ENCODE measurements around the gene LDLRAD4.

The LDLRAD4 gene

DNA sequence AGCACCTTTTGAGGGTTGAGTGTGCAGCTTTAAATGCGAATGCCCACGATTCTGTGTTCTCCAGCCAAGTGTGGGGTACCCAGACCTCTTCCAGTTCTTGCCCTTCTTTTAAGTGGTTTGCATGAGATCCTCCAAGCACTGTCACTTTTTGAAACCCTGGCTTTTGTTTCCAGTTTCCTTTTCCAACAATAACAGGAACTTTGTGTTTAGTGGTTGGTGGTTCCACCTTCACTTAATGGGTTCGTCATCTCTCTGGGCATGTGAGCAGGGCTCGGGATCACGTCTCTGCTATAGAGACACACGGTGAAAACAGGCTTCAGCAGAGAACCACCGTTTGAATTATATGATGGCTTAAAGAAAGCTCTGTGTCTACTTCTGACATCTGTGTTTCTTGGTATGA is 197.6 kb downstream of the LDLRAD4 start:
- H3K4me3 ChIP-seq (IDR thresholded peaks at IDR 0.05; ENCODE audit: insufficient read depth, low read depth, low read length), result no peak overlapping the region
- no peak overlapping the region for H3K9ac ChIP-seq
- no peak overlapping the region for H2AFZ ChIP-seq (ENCODE audit: low read depth)
- TF ChIP-seq, protein P1, sequence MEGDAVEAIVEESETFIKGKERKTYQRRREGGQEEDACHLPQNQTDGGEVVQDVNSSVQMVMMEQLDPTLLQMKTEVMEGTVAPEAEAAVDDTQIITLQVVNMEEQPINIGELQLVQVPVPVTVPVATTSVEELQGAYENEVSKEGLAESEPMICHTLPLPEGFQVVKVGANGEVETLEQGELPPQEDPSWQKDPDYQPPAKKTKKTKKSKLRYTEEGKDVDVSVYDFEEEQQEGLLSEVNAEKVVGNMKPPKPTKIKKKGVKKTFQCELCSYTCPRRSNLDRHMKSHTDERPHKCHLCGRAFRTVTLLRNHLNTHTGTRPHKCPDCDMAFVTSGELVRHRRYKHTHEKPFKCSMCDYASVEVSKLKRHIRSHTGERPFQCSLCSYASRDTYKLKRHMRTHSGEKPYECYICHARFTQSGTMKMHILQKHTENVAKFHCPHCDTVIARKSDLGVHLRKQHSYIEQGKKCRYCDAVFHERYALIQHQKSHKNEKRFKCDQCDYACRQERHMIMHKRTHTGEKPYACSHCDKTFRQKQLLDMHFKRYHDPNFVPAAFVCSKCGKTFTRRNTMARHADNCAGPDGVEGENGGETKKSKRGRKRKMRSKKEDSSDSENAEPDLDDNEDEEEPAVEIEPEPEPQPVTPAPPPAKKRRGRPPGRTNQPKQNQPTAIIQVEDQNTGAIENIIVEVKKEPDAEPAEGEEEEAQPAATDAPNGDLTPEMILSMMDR (conservative IDR thresholded peaks at IDR 0.05; ENCODE audit: low read depth, low read length), result no peak
- no peaks in the 10 kb centered on the region for H3K4me1 ChIP-seq (ENCODE audit: low read depth, poor library complexity, severe bottlenecking)
- no peaks in the 10 kb centered on the region for H3K79me2 ChIP-seq (ENCODE audit: insufficient read depth, low read depth)
- no peaks in the 10 kb centered on the region for H3K27me3 ChIP-seq (ENCODE audit: insufficient read depth, low read depth)
- H3K27ac ChIP-seq, result no peak overlapping the region
- H3K36me3 ChIP-seq (ENCODE audit: insufficient read depth), result no peaks in the 10 kb centered on the region
- no peaks in the 10 kb centered on the region for H4K20me1 ChIP-seq (ENCODE audit: insufficient read depth)
- no peak overlapping the region for H3K4me2 ChIP-seq

DNA sequence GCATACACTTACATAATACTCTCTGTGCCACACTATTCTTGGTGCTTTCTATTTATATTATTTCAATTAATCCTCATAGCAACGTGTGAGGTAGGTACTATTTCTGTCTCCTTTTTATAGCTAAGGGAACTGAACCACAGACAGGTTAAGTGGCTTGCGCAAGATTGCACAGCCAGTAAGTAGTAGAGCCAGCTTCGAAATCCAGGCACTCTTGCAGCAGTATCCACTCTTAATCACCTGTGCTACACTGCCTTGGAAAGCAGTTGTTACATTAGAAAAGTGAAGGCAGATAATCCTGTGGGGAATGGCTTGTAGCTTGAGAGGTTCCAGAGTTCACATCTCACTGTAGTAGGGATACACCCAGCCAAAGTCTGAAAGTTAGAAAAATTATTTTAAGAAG is 198.3 kb downstream of the LDLRAD4 start:
- Histone ChIP-seq H3K36me3 (ENCODE audit: insufficient read depth) (no peaks in the 10 kb centered on the region), H3K4me2 (no peak overlapping the region), H3K27ac (no peak overlapping the region), H3K4me1 (ENCODE audit: low read depth, poor library complexity, severe bottlenecking) (no peaks in the 10 kb centered on the region), H3K27me3 (ENCODE audit: insufficient read depth, low read depth) (no peaks in the 10 kb centered on the region), H2AFZ (ENCODE audit: low read depth) (no peak overlapping the region), H3K9ac (no peak overlapping the region), H3K4me3 (IDR thresholded peaks at IDR 0.05; ENCODE audit: insufficient read depth, low read depth, low read length) (no peak overlapping the region), H4K20me1 (ENCODE audit: insufficient read depth) (no peaks in the 10 kb centered on the region), H3K79me2 (ENCODE audit: insufficient read depth, low read depth) (no peaks in the 10 kb centered on the region)
- TF ChIP-seq, protein P1 (conservative IDR thresholded peaks at IDR 0.05; ENCODE audit: low read depth, low read length), result no peak

DNA sequence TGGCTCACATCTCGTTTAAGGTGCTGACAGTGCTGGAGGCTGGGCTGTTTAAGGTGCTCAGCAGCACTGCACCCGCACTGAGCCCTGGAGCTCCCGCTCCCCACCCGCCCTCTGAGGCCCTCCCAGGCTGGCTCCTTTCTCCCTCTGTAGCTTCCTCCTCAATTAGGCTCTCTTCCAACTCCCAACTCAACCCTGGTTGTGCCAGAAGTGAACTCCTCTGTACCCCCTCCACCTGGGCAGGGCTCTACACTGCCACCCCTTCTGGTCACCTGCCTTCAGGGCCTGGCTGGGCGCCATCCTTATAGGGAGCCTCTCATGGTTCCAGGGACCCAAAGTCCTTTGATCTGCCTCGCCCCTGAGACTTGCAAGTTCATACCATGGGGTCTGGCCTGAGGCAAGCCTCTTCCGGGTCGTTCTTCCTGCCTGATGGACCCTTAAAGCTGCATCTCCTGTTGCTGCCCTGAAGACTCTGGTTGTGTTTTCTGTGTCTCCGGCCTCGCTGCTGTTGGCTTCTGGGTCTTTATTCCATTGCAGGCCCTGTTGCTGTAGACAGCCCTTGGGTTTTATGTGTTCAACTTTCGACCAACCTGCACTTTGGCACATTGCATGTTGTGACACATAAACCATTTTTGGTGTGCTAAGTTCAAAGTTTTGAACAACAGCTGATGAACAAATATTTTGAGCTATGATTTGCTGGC is 199.6 kb downstream of the LDLRAD4 start:
- Histone ChIP-seq H2AFZ (ENCODE audit: low read depth) (no peak overlapping the region), H3K9ac (no peak overlapping the region), H3K4me1 (ENCODE audit: low read depth, poor library complexity, severe bottlenecking) (no peaks in the 10 kb centered on the region), H3K4me2 (no peak overlapping the region), H3K79me2 (ENCODE audit: insufficient read depth, low read depth) (no peaks in the 10 kb centered on the region), H3K36me3 (ENCODE audit: insufficient read depth) (no peaks in the 10 kb centered on the region), H3K27ac (no peak overlapping the region), H3K27me3 (ENCODE audit: insufficient read depth, low read depth) (no peaks in the 10 kb centered on the region), H4K20me1 (ENCODE audit: insufficient read depth) (no peaks in the 10 kb centered on the region), H3K4me3 (IDR thresholded peaks at IDR 0.05; ENCODE audit: insufficient read depth, low read depth, low read length) (no peak overlapping the region)
- TF ChIP-seq, protein P1 (conservative IDR thresholded peaks at IDR 0.05; ENCODE audit: low read depth, low read length), result no peak

DNA sequence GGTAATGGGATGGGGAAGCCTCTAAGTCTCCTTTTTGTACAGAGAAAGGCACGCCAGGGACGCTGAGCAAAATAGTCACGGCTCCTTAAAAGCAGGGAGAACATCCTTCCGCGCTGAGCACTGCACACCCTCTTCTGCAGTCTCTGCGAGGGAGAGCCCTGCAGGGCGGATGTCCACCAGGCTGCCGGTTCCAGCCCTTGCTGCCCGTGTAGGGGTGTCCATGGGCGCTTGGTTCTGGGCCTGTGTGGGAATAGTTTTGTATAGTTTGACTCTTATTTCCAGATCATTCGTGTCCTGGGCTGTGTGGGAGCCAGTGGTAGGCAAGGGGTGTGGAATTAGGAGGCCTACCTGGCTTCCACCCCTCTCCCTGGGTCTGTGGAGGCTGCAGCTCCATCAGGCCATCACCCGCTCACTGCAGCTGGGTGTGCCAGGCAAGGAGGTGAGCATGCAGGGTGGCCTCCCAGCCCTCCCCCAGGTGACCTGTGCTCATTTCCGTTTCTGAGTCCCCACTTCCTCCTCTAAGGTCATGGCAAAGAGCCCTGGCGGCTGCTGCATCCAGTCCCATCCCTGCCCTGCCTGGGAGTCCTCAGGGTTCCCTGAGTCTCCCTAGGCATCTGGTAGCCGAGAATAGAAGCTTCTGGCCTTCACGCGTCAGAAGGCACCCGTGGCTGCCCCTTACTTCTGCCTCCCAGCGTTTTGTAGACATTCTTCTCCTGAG is 202.6 kb downstream of the LDLRAD4 start:
- Histone ChIP-seq H2AFZ (ENCODE audit: low read depth) (no peak overlapping the region), H3K4me1 (ENCODE audit: low read depth, poor library complexity, severe bottlenecking) (no peaks in the 10 kb centered on the region), H3K79me2 (ENCODE audit: insufficient read depth, low read depth) (no peaks in the 10 kb centered on the region), H3K4me2 (no peak overlapping the region), H3K27ac (no peak overlapping the region), H4K20me1 (ENCODE audit: insufficient read depth) (no peaks in the 10 kb centered on the region), H3K4me3 (IDR thresholded peaks at IDR 0.05; ENCODE audit: insufficient read depth, low read depth, low read length) (no peak overlapping the region), H3K36me3 (ENCODE audit: insufficient read depth) (no peaks in the 10 kb centered on the region), H3K27me3 (ENCODE audit: insufficient read depth, low read depth) (no peaks in the 10 kb centered on the region), H3K9ac (no peak overlapping the region)
- TF ChIP-seq, protein P1 (conservative IDR thresholded peaks at IDR 0.05; ENCODE audit: low read depth, low read length), result no peak
